ENCODE data around the gene SENP2.

DNA sequence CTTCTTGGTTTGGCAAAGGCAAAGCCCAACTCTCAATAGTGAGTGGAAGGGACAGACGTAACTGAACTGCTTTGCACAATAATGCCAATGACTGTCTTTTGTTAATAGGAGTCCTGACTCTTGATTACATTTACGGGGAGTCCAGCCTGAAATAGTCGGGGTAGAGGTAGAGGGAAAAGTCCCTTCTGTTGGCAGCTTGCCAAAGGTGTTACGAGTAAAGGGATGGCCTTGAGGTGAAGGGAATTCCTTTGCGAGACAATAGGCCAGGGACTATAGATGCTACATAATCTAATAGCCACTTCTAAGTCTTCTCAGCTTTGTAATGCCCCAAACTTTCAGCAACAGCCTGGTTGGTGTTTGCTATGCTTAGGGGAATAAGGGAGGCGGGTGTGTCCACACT lies 2.2 kb upstream of the SENP2 start:
- TF ChIP-seq EZH2 (IDR thresholded peaks at IDR 0.05; ENCODE audit: low read length, unreplicated experiment), result no peak
- TF ChIP-seq, protein P1, sequence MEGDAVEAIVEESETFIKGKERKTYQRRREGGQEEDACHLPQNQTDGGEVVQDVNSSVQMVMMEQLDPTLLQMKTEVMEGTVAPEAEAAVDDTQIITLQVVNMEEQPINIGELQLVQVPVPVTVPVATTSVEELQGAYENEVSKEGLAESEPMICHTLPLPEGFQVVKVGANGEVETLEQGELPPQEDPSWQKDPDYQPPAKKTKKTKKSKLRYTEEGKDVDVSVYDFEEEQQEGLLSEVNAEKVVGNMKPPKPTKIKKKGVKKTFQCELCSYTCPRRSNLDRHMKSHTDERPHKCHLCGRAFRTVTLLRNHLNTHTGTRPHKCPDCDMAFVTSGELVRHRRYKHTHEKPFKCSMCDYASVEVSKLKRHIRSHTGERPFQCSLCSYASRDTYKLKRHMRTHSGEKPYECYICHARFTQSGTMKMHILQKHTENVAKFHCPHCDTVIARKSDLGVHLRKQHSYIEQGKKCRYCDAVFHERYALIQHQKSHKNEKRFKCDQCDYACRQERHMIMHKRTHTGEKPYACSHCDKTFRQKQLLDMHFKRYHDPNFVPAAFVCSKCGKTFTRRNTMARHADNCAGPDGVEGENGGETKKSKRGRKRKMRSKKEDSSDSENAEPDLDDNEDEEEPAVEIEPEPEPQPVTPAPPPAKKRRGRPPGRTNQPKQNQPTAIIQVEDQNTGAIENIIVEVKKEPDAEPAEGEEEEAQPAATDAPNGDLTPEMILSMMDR (conservative IDR thresholded peaks at IDR 0.05; ENCODE audit: low read depth, low read length), result no peak
- TF ChIP-seq EZH2phosphoT487 (IDR thresholded peaks at IDR 0.05; ENCODE audit: borderline replicate concordance, low read length), result no peak

All from PC-3 (cell line).